ENCODE results near the gene AUH. TPM values are rescaled to one million over a fixed set of nuclear protein-coding genes. Genes with fewer than 3 reads are reported as not detected.
"Not testable (repeated sequence)": the region's sequence is repeated elsewhere in the genome, so short reads cannot be mapped to it uniquely, and the experiment has no call there.

AUH gene
- total RNA-seq, 1 donor from 2014 or later = 28.5 TPM

DNA sequence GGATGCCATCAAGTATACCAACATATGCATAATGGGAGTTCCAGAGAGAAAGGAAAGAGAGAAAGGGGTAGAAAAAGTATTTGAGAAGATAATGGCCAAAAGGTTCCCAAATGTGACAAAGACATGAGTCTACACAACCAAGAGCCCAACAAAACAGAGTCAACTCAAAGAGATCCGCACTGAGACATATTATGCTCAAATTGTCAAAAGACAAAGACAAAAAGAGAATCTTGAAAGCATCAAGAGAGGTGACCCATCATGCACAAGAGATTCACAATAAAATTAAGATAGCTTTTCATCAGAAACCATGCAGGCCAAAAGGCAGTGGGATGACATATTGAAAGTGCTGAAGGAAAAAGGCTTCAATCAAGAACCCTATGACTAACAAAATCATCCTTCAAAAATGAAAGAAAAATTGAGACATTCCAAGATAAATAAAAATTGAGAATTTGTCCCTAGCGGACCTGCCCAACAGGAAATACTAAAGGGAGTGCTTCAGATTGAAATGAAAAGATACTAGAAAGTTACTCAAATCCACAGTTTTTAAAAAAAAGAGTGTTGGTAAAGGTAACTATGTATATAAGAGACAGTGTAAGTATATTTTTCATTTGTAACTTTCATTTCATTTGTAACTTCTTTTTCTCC is 160.9 kb downstream of the AUH start:
- Mint-ChIP-seq H3K27me3 (ENCODE audit: unreplicated experiment) (no peaks in the 10 kb centered on the region), H3K27ac (ENCODE audit: unreplicated experiment) (no peak overlapping the region), H3K4me3 (ENCODE audit: unreplicated experiment) (no peak overlapping the region), H3K4me1 (ENCODE audit: low read depth, unreplicated experiment) (no peaks in the 10 kb centered on the region), H3K9me3 (ENCODE audit: unreplicated experiment) (peaks cover 2% of the 10 kb centered on the region), H3K36me3 (ENCODE audit: unreplicated experiment) (peaks cover 11% of the 10 kb centered on the region)
- no peak for DNase-seq
- TF ChIP-seq, protein P1, sequence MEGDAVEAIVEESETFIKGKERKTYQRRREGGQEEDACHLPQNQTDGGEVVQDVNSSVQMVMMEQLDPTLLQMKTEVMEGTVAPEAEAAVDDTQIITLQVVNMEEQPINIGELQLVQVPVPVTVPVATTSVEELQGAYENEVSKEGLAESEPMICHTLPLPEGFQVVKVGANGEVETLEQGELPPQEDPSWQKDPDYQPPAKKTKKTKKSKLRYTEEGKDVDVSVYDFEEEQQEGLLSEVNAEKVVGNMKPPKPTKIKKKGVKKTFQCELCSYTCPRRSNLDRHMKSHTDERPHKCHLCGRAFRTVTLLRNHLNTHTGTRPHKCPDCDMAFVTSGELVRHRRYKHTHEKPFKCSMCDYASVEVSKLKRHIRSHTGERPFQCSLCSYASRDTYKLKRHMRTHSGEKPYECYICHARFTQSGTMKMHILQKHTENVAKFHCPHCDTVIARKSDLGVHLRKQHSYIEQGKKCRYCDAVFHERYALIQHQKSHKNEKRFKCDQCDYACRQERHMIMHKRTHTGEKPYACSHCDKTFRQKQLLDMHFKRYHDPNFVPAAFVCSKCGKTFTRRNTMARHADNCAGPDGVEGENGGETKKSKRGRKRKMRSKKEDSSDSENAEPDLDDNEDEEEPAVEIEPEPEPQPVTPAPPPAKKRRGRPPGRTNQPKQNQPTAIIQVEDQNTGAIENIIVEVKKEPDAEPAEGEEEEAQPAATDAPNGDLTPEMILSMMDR (IDR thresholded peaks at IDR 0.05; ENCODE audit: partially characterized antibody, unreplicated experiment) = no peak

DNA sequence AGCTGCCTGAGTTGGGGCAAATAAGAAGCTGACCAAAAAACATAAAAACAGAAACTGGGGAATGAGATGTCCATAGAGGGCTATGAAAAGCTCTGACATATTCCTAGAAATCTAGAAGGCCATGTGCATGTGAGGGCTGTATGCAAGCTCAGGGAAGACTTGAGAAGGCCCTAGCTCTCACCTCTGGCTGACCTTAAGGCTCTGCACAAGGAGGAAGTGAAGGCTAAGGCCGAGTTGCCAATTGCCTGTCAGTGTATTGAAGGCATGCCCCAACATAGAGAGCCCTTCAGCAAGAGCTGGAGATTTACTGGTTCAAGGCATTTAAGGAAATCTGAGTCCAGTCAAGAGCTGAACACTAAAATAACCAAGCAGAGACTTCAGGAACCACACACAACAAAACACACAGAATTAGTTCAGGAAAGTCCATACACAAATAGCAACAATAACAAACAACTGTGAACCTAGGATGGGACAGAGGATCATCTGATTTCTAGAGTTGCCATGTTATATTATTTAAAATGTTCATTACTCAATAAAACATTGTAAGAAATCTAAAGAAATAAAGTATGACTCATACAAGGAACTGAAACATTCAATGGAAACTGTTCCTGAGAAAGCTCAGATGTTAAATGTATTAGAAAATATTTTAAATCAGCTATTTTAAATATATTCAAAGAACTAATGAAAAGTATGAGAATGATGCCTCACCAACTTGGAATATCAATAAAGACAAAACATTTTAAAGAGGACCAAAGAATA is 161.8 kb downstream of the AUH start:
- Mint-ChIP-seq H3K9me3 (ENCODE audit: unreplicated experiment) (peaks cover 2% of the 10 kb centered on the region), H3K4me1 (ENCODE audit: low read depth, unreplicated experiment) (no peaks in the 10 kb centered on the region), H3K4me3 (ENCODE audit: unreplicated experiment) (no peak overlapping the region), H3K27ac (ENCODE audit: unreplicated experiment) (no peak overlapping the region), H3K27me3 (ENCODE audit: unreplicated experiment) (no peaks in the 10 kb centered on the region), H3K36me3 (ENCODE audit: unreplicated experiment) (peaks cover 11% of the 10 kb centered on the region)
- TF ChIP-seq, protein P1 (IDR thresholded peaks at IDR 0.05; ENCODE audit: partially characterized antibody, unreplicated experiment) = no peak
- DNase-seq = no peak

DNA sequence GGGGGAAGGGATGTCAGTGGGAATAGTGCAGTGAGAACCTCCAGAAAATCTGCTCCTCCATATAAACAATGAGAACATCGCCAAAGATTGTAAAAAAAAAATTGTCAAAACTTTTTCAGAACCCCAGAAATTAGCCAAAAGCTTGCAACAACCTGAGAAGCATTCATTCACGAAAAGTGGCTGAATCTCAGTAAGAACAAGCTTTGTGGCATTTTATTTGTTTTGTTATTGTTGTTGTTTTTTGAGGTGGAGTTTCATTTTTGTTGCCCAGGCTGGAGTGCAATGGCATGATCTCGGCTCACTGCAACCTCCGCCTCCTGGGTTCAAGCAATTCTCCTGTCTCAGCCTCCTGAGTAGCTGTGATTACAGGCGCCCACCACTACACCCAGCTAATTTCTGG is 162.8 kb downstream of the AUH start:
- H3K9me3 Mint-ChIP-seq (ENCODE audit: unreplicated experiment); H3K27ac Mint-ChIP-seq (ENCODE audit: unreplicated experiment); DNase-seq; H3K4me1 Mint-ChIP-seq (ENCODE audit: low read depth, unreplicated experiment); H3K27me3 Mint-ChIP-seq (ENCODE audit: unreplicated experiment); H3K4me3 Mint-ChIP-seq (ENCODE audit: unreplicated experiment): not testable (repeated sequence)
- H3K36me3 Mint-ChIP-seq (ENCODE audit: unreplicated experiment) = peaks cover 11% of the 10 kb centered on the region

DNA sequence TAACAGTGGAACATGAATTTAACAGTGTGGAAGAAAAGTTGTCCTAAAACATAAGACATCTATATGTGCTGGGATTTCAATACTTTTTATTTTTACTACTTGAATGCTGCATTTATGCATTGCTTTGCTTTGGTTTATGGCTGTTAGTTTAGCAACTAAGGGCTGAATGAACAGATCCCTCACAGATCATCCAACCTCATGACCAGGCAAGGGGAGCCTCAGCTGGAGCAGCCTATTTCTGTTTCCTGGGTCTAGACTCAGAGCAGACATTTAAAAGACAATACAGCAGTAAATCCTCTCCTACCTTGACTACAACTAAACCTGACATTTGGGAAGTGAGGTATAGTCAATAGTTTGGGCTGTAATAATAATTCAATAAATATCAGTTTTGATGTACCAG is 163.3 kb downstream of the AUH start:
- Mint-ChIP-seq H3K27ac (ENCODE audit: unreplicated experiment) (no peak overlapping the region), H3K36me3 (ENCODE audit: unreplicated experiment) (peaks cover 11% of the 10 kb centered on the region), H3K27me3 (ENCODE audit: unreplicated experiment) (no peaks in the 10 kb centered on the region), H3K4me1 (ENCODE audit: low read depth, unreplicated experiment) (no peaks in the 10 kb centered on the region), H3K4me3 (ENCODE audit: unreplicated experiment) (no peak overlapping the region), H3K9me3 (ENCODE audit: unreplicated experiment) (peaks cover 2% of the 10 kb centered on the region)
- DNase-seq = no peak
- TF ChIP-seq, protein P1 (IDR thresholded peaks at IDR 0.05; ENCODE audit: partially characterized antibody, unreplicated experiment) = no peak

- H3K4me1 Mint-ChIP-seq (ENCODE audit: low read depth, unreplicated experiment) = peaks cover 1% of the 10 kb centered on the region
- no peak for DNase-seq
- no peaks in the 10 kb centered on the region for H3K27me3 Mint-ChIP-seq (ENCODE audit: unreplicated experiment)
- TF ChIP-seq, protein P1 (IDR thresholded peaks at IDR 0.05; ENCODE audit: partially characterized antibody, unreplicated experiment) = no peak
- peaks cover 2% of the 10 kb centered on the region for H3K9me3 Mint-ChIP-seq (ENCODE audit: unreplicated experiment)
- no peak overlapping the region for H3K4me3 Mint-ChIP-seq (ENCODE audit: unreplicated experiment)
- no peak overlapping the region for H3K27ac Mint-ChIP-seq (ENCODE audit: unreplicated experiment)
- peaks cover 11% of the 10 kb centered on the region for H3K36me3 Mint-ChIP-seq (ENCODE audit: unreplicated experiment)
Measured at GRCh38 chr9:91197232-91198181, 164.2 kb downstream of the AUH start.
